Epithelial cell of prostate (primary cell): ENCODE results near the gene ZNF823.

Source experiments
- DNase-seq: peaks from one replicate; pipeline ENCODE4 v3.0.0-alpha.2; 2011; ENCODE audit warnings: low read depth, low spot score
- H3K27ac ChIP-seq: fragments of 450-650 bp; 2 replicates; pipeline ENCODE4 v1.5.1; 2017; ENCODE audit warnings: mild to moderate bottlenecking

The ZNF823 gene

DNA sequence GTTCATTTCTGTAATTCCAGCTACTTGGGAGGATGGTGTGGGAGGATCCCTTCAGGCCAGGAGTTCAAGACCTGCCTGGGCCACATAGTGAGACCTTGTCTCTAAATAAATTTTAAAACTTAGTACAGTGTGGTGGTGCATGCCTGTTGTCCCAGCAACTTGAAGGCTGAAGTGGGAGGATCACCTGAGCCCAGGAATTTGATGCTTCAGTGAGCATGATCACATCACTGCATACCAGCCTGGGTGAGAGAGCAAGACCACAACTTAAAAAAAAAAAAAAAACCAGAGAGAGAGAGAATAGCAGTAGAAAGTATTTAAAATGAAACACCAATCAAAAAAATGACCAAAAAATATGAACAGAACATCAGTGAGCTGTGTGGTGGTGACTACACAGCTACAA lies 7.1 kb upstream of the ZNF823 start:
- DNase-seq: no peak
- no peak overlapping the region for H3K27ac ChIP-seq

DNA sequence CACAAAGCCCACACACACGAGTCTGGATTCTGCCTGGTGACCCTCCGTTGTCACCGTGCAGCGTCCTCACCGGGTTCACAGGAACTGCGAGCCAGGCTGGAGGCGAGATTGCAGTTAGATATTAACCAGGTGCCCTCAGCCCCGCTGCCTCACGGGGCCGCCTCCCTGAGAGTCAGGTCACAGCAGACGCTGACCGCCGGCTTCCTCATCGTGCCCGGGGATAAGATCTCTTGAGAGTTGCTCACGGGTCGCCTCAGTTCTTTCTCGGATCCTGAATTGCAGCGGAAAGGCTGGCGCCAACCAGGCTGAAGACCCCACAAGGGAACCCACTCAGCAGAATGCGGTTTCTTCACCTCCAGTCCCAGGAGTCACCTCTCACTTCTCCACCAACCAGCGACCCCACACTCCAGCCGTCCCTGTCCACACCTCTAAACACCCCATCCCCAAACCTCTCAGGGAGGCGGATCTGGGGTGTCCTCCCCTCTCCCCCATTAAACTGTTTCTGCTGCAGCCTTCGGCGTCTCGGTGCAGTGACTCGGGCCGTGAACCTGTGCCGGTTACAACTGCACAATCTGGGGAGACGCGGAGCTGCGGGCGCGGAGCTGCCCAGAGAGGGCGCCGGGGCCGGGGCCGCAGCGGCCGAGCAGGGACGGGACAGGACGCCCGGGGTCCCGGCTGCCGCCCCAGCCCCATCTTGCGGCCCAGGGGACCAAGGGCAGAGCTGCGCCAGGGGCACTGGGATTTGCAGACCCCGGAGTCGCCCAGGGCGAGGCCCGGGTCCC lies 591 bp downstream of the ZNF823 start:
- peak overlapping the region; percentile 60 for H3K27ac ChIP-seq
- DNase-seq: no peak

DNA sequence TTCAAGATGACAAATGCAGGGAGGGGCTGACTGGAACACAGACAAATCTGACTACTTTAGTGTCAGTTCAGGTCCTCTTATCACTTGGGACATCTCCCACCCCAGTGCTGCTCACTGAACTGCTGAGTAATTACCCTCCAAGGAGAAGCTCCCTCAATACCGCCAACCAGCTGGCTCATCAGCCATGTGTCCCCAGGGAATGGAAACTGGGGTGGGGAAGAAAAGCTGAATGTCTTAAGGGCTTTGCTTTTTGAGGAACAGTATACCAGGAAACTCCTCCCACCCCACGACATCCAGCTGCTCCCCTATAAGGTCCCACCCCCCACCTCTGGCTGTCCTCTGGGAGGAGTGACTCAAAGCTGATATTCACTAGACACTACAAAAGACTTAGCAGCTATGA lies 2.0 kb downstream of the ZNF823 start:
- peak overlapping the region; percentile 1 for H3K27ac ChIP-seq
- no peak for DNase-seq

DNA sequence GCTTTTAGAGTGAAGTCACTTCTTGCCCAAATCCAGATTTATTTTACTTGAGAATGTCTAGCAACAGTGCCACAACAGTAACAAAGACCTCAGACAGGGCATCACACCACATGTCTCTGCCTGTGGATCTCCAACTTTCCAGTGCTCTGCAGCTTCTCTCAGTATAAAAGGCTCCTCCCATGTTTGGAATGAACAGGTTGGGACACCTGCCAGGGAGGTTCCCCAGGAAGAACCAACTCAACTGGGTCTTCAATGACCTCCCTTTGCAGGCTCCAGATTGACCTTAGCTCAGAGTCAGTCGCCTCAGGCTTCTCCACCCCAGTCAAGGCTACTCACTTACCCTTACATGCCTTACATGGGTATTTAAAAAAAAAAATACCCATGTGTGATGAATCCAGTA lies 3.4 kb downstream of the ZNF823 start:
- DNase-seq: no peak

DNA sequence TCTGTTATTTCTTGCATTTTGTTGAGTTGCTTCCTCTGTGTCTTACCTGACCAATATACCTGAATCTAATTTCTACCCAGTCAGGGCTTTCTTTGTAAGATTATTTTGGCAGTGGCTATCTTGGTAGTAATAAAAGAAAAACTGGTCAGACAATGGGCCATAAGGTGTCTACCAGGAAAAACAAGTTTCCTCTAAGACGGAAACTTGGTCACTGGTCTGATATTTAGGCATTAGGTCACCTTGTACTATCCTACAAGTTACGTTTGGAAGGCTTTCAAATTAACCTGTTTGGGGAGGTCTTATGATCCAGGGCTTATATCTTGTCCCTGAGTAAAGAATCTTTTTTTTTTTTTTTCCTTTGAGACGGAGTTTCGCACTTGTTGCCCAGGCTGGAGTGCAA lies 9.2 kb downstream of the ZNF823 start:
- DNase-seq: no peak
- H3K27ac ChIP-seq: no peak overlapping the region

More for the DNA sequence above, 3.4 kb downstream of the ZNF823 start:
- peak overlapping the region; percentile 1 for H3K27ac ChIP-seq

DNA sequence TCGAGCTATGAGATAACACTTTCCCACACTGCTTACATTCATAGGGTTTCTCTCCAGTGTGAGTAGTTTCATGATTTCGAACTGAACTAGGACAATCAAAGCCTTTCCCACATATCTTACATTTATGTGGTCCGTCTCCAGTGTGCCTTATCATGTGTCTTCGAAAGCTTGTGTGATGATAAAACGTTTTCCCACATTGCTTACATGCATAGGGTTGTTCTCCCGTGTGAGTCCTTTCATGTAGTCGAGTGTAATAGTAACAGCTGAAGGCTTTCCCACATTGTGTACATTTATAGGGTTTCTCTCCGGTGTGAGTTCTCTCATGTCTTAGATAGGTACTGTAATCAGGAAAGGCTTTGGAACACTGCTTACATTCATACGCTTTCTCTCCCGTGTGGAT lies 16.3 kb downstream of the ZNF823 start:
- no peak for DNase-seq
- H3K27ac ChIP-seq: no peak overlapping the region

DNA sequence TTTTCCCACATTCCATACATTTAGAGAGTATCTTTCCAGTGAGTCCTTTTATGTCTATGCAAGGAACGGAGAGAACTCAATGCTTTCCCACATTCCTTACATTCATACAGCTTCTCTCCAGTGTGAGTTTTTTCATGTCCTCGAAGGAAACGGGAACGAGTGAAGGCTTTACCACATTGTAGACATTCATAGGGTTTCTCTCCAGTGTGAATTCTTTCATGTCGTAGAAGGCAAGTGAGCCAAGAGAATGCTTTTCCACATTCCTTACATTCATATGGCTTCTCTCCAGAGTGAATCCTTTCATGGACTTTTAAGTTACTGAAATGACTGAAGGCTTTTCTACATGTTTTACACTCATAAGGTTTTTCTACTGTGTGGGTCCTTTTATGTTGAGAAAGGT lies 17.1 kb downstream of the ZNF823 start:
- H3K27ac ChIP-seq: no peak overlapping the region
- no peak for DNase-seq

DNA sequence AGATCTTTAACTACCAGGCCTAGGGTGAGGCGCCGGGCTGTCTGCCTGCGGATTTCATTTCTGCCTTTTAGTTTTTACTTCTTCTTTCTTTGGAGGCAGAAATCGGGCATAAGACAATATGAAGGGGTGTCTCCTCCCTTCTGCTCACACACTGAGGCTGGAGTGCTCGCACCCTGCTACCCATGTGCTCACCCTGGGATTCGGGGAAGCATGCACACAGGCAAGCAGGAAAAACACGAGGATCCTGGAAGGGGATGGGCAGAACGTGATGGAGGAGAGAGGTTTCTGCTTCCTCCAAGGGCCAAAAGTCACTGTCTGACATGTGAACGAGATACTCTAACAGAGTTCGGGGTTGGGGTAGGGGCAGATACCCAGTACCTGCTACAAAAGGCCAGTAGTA lies 28.4 kb downstream of the ZNF823 start:
- H3K27ac ChIP-seq: no peak overlapping the region
- DNase-seq: no peak

DNA sequence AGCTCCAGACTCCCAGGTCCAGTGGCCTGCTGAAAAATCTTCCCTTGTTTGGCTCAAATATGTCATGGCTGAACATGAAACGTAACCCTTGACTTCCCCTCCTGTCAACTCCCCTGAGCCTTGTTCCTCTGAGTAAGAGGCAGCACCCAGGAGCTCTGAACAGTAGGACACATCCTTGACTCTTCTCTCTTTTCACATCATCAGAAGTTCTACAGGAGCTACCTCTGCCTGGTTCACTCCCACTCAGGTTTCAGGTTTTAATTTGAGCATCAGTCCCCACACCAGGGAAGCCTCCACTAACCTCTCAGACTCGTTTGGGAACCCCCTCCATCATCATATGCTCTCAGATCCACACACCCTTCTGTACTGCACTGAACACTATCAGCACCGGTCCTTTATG lies 30.3 kb downstream of the ZNF823 start:
- no peak for DNase-seq
- no peak overlapping the region for H3K27ac ChIP-seq

DNA sequence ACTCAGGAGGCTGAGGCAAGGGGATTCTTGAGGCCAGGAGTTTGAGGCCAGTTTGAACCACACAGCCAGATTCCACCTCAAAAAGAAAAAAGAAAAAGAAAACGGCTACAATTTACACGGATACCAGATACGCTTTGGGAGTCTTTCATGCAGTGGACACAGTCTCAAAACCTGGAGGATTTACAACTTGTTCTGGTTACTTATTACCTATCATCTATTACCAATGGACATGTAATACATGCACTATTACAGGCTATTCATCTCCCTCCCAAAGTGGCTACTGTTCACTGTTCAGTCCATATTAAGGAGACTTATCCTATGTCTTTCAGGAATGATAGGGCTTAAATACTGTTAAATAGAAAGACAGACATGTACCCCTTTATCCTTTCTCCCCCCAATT lies 33.3 kb downstream of the ZNF823 start:
- DNase-seq: no peak
- H3K27ac ChIP-seq: no peak overlapping the region

DNA sequence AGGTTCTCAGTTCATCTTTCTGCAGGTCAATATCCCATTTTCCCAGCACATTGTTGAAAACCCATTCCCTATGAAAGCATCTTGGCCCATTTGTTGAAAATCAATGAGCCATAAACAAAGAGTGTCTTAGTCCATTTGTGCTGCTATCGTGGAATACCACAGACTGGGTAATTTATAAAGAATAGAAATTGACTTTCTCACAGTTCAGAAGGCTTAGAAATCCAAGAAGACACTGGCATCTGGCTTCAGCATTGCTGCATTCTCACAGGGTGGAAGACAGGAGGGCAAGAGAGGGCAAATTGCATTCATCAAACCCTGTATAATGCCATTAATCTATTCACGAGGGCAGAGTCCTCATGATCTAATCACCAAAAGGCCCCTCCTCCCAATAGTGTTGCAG lies 34.1 kb downstream of the ZNF823 start:
- DNase-seq: no peak
- H3K27ac ChIP-seq: no peak overlapping the region

DNA sequence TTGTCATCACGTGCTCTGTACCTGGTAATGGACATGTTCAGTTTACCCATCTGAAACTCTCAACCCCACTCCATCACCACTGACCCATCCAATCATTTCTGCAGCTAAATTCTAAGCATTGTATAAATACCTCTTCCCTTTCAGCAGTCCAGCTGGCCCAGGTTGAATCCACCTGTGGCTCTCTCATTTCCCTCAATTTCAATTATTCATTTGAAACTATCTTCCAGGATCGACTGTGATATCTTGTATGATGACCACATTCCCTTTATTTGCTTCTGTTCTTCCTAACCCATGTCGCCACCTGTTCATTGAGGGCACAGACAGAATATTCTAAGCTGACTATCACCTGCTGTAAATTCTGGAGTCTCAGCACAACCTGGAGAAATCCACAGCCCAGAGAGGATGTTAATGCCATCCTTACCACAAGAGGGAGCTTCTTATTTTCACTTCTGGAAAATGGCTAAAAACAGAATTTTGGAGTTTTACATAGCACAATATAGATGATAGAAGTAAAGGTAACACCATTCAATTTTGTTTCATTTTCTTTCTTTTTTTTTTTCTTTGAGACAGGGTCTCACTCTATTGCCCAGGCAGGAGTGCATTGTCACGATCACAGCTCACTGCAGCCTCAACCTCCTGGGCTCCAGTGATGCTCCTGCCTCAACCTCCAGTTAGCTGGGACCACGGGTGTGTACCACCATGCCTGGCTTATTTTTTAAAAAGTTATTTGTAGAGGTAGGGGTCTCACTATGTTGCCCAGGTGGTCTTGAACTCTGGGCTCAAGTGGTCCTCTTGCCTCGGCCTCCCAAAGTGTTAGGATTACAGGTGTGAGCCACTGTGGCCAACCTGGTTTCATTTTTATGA lies 38.6 kb downstream of the ZNF823 start:
- DNase-seq: no peak
- no peak overlapping the region for H3K27ac ChIP-seq

DNA sequence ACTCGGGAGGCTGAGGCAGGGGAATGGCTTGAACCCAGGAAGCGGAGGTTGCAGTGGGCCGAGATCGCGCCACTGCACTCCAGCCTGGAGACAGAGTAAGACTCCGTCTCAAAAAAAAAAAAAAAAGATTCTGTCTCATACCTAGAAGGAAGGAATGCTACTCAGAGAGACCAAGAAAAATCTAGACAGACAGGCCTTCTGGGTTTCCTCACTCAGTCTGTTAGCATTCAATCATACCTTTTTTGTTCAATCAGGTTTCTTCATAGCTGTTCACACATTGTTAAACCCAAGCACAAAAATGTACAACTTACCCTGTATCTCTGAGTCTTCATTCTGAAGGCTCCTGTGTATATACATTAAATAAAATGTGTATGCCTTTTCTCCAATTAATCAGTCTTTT lies 40.5 kb downstream of the ZNF823 start:
- no peak overlapping the region for H3K27ac ChIP-seq
- DNase-seq: no peak

DNA sequence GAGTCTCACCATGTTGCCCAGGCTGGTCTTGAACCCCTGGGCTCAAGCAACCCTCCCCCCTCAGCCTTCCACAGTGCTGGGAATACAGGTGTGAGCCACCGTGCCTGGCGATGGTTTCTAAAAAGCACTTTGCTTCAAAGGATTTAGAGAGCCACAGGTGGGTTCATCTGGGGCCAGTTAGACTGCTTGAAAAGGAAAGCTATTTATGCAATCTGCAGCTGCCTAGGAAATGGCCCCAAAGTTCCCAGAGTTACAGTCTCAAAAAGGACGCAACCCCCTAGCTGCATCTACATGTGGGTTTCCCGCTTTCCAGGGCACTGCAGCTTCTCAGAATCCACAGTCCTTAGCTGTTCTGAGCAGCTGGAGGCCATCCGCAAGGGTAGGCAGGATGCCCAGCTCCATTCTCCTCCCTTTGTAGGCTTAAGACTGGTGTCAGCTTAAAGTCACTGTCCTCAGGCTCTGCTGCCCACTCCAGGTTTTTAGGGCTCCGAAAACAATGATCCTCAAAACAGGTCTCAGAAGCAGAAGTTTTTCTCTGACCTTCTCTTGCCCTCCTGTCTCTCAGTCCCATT lies 41.4 kb downstream of the ZNF823 start:
- no peak overlapping the region for H3K27ac ChIP-seq
- no peak for DNase-seq

DNA sequence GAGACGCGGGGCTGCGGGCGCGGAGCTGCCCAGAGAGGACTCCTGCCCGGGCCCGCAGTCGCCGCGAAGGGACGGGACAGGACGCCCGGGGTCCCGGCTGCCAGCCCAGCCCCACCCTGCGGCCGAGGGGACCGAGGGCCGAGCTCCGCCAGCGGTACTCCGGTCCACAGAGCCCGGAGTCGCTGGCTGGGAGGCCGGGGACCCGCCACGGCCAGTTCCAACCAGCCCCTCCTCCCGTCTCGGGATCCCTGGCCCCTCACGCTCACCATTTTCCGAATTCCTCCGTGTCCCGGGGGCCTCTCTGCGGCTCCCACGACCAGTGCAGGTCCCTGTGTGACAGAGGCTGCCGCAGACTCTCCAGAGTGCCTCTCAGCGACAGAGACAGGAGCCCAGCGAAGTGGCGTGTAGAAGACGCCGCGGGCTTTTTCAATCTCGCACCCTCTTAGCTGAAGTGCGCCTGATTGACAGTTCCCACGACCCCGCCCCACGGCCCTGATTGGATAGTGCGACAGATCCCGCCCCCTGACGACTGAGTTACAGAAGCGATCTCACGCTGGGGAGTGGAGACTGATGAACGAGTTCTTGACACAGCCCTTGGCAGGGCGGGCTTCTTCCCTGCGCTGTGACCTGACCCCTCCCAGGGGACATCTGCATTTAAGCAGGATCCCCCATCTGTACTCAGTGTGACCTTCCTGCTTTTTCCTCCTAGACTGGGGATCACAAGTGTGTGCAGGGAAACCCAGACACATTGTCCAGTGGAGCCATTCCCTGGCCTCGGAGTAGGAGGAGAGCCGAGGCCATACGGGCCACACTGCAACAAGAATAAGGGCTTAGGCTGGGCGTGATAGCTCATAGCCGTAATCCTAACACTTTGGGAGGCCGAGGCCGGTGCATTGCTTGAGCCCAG lies 44.0 kb downstream of the ZNF823 start:
- no peak overlapping the region for H3K27ac ChIP-seq
- peak; percentile 45 for DNase-seq

DNA sequence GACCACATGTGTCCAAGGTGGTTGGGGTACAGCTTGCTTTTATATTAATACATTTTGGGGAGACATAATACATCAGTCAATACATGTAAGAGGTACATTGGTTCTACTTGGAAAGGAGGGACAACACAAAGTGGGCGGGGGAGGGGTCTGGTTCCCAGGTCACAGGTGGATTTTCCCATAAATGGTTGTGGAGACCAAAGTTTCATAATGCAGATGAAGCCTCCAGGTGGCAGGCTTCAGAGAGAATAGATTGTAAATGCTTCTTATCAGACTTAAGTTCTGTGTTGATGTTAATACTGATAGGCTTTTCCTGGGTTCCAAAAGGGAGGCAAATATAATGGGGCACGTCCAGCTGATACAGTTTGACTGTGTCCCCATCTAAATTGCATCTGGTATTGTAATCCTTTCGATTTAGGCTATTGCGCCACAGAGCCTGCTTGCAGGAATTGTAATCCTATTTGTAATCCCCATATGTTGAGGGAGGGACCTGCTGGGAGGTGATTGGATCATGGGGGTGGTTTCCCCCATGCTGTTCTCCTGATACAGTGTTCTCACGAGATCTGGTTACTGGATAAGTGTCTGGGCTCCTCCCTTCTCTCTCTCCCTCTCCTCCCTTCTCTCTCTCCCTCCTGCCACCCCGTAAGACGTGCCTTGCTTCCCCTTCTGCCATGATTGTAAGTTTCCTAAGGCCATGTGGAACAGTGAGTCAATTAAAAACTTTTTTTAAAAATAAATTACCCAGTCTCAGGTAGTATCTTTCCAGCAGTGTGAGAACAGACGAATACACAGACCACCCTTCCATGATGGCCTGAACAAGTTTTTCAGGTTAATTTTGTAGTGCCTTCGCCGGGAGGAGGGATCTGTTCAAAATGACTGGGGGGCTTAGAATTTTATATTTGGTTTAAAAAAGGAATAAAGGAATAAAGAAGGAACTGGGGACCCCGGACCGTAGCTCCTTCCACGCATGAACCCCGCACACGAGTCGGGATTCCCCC lies 44.9 kb downstream of the ZNF823 start:
- DNase-seq: no peak
- H3K27ac ChIP-seq: no peak overlapping the region

DNA sequence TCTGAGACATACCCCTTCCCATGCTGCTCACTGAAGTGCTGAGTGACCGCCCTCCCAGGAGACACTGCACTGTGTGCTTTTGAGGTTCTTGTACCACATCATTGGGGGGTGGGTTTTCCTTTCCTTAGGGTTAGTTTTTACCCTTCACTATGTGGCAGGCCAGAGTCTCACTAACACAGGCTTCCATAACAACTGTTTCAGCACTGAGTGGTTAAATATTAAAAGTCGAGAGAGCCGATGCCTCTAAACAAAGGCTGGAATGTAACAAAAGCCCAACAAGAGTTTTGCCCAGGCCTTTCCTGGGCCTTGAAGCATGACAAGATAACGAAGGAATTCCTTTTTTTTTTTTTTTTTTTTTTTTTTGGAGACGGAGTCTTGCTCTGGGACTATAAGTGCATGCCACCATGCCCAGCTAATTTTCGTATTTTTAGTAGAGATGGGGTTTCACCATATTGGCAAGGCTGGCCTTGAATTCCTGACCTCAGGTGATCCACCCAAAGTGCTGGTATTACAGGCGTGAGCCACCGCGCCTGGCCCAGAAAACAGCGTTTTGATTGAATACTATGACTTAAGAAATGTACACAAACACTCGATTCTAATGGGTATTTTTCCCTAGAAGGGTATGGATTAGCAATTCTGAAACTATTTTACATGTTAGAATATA lies 46.5 kb downstream of the ZNF823 start:
- DNase-seq: no peak
- no peak overlapping the region for H3K27ac ChIP-seq
